ENCODE results near the gene ZNF182. TPM values are rescaled to one million over a fixed set of nuclear protein-coding genes. Genes with fewer than 3 reads are reported as not detected.
"Not testable (repeated sequence)": the region's sequence is repeated elsewhere in the genome, so short reads cannot be mapped to it uniquely, and the experiment has no call there.

Gene ZNF182
- total and polyA plus RNA-seq, 11 donors = 1.8 to 4.8 (median 3.0) TPM

DNA sequence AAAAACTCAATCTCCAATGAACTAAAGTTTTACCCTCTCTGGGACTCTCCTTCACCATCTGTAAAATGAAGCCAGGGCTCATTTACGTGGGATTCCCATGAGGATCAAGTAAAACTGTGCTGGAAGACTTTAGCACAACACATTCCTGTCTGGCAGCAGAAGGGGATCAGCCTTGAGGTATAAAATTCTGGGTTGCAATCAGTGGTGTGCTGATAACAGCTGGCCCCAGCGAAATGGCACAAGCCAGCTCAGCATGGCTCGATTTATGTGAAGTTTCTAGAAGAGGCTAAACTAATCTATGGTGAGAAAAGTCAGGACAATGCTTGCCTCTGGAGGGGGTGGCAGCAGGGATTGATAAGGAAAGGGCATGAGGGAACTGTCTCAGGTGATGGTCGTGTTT, 39.3 kb upstream of the ZNF182 start:
- TF ChIP-seq POLR2A (IDR thresholded peaks at IDR 0.05) = no peak
- no peak for TF ChIP-seq CTCF (IDR thresholded peaks at IDR 0.05)
- H3K36me3 ChIP-seq = no peaks in the 10 kb centered on the region
- intact Hi-C loops (cut with DNase I) = no loop called here
- ATAC-seq = no peak
- DNase-seq = no peak
- peaks cover 0 to 13% (median 0%) of the 10 kb centered on the region in 12 donors for H3K4me1 ChIP-seq
- H3K27ac ChIP-seq = no peak overlapping the region
- no peak overlapping the region for H3K4me3 ChIP-seq
- WGBS, 4 donors = 56 to 72% (median 63%) methylated on average over 4 of the region's 4 CpGs
- H3K27me3 ChIP-seq = peaks cover 0 to 7% (median 0%) of the 10 kb centered on the region in 9 donors
- no peaks in the 10 kb centered on the region for H3K9me3 ChIP-seq

DNA sequence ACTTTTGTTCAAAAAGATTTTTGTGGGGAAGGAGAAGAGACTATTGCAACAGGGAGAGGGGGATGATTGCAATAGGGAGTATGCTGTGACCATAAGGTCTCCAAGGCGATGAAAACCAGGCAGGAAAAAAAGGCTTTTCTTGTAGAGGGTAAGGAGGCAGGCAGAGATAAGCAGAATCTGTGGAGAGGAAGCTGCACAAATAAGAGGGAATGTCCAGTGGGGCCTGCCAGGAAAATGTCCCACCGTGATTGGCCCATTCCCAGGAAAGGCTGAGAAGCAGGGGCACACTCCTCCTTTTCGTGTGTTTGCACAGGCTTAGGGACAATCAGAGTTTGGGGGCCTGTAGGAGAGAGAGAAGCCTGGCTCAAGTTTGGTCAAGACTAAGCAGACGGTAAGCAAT, 32.1 kb upstream of the ZNF182 start:
- 43 to 59% (median 52%) methylated on average over 4 of the region's 4 CpGs for WGBS, 4 donors
- Histone ChIP-seq H3K9me3 (peaks cover 0 to 3% (median 0%) of the 10 kb centered on the region in 12 donors), H3K4me3 (no peak overlapping the region), H3K36me3 (no peaks in the 10 kb centered on the region), H3K27me3 (no peaks in the 10 kb centered on the region), H3K27ac (no peak overlapping the region), H3K4me1 (no peaks in the 10 kb centered on the region)
- no peak for ATAC-seq
- no peak for TF ChIP-seq POLR2A (IDR thresholded peaks at IDR 0.05)
- TF ChIP-seq CTCF (IDR thresholded peaks at IDR 0.05) = no peak
- DNase-seq = no peak
- intact Hi-C loops (cut with DNase I) = no loop called here

GRCh38 chrX:48030641-48031173, 26.9 kb upstream of the ZNF182 start:
- intact Hi-C loops (cut with DNase I); DNase-seq; H3K27ac ChIP-seq; H3K4me1 ChIP-seq; H3K4me3 ChIP-seq; H3K27me3 ChIP-seq; H3K9me3 ChIP-seq; H3K36me3 ChIP-seq; ATAC-seq: not testable (repeated sequence)
- WGBS, 4 donors = 64 to 85% (median 78%) methylated on average over 9 to 10 of the region's 10 CpGs

- H3K27ac ChIP-seq = no peak overlapping the region
- H3K4me3 ChIP-seq = no peak overlapping the region
- no peaks in the 10 kb centered on the region for H3K36me3 ChIP-seq
- WGBS, 4 donors = 76 to 93% (median 91%) methylated on average over 4 to 10 of the region's 10 CpGs
- TF ChIP-seq POLR2A (IDR thresholded peaks at IDR 0.05) = no peak
- no peak for TF ChIP-seq CTCF (IDR thresholded peaks at IDR 0.05)
- intact Hi-C loops (cut with DNase I) = no loop called here
- peaks cover 0 to 3% (median 0%) of the 10 kb centered on the region in 12 donors for H3K9me3 ChIP-seq
- no peak for ATAC-seq
- no peak for DNase-seq
- peaks cover 0 to 7% (median 0%) of the 10 kb centered on the region in 12 donors for H3K4me1 ChIP-seq
- H3K27me3 ChIP-seq = no peaks in the 10 kb centered on the region
These were observed 26.4 kb upstream of the ZNF182 start for GRCh38 chrX:48030237-48030636.

GRCh38 chrX:48028091-48028490, 24.3 kb upstream of the ZNF182 start:
- Histone ChIP-seq H3K4me3 (no peak overlapping the region), H3K4me1 (peaks cover 0 to 9% (median 1%) of the 10 kb centered on the region in 12 donors), H3K36me3 (no peaks in the 10 kb centered on the region), H3K27me3 (no peaks in the 10 kb centered on the region), H3K27ac (no peak overlapping the region), H3K9me3 (no peaks in the 10 kb centered on the region)
- no peak for TF ChIP-seq POLR2A (IDR thresholded peaks at IDR 0.05)
- no peak for TF ChIP-seq CTCF (IDR thresholded peaks at IDR 0.05)
- 91 to 96% (median 94%) methylated on average over 6 to 8 of the region's 8 CpGs for WGBS, 4 donors
- intact Hi-C loops (cut with DNase I) = loop anchor here in 9 of 10 donors (5.0 to 10.0 kb wide), 10 partner anchors 171 to 833 kb away; partner anchors contain the start of genes ARAF (in 3 of the 9), ELK1 (in 3 of the 9), UXT (in 3 of the 9) and ZNF81 (in 3 of the 9)
- ATAC-seq = no peak
- no peak for DNase-seq

- not testable (repeated sequence) for DNase-seq, H3K27me3 ChIP-seq, ATAC-seq, H3K36me3 ChIP-seq, H3K27ac ChIP-seq, H3K9me3 ChIP-seq, H3K4me3 ChIP-seq, H3K4me1 ChIP-seq
- intact Hi-C loops (cut with DNase I) = loop anchor here in 9 of 10 donors (2.0 to 10.0 kb wide), 11 partner anchors 170 to 833 kb away; partner anchors contain the start of genes ARAF (in 3 of the 9), ELK1 (in 3 of the 9), UXT (in 3 of the 9) and ZNF81 (in 3 of the 9)
- WGBS, 4 donors = 39 to 79% (median 69%) methylated on average over 3 to 4 of the region's 4 CpGs
These were observed 23.8 kb upstream of the ZNF182 start for GRCh38 chrX:48027545-48027944.
